ENCODE measurements around the gene MYH7B.

Gene MYH7B

DNA sequence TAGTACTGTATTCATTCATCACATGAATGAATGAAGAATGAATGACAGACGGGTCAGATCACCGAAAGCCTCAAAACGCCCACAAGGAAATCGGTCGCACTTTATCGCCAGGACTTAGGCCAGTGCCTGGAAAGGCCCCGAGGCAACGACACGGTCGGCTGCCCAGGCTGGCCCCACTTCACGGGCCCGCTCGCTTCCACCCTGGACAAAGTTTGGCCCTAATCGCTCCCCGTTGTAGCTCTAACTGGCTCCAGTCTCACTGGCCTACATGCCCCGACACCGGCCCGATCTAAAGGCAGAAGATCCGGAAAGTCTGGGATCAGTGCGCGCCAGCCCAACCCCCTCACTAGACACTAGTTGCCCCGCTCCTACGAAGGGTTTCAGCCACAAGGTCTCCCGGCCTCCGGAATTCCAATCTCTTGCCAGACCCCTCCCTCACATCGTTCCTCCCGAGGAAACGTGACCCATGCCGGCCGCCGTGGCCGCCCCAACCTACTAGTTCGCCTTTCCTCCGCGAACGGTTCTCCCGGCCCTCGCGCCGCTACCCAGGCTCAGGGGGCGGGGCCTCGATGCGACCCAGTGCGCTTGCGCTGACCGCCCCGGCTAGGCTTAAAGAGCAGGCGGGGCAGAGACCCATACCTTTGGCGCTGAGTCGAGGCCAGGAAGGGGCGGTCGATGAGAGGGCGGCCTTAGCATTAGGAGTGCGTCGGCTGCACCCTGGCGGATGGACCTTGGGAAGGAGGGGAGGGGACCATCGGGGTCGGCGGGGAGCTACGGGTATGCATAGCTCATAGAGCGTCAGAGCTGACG, at the start of gene MYH7B, which contains the start of gene GSS:
Gene MYH7B (plus strand): TSS at position 638 of the 810 bp plus-strand sequence. CDS start 22,138 bp downstream, outside the sequence.
Gene GSS (minus strand): TSS at position 576 of the 810 bp plus-strand sequence. CDS start 3,954 bp downstream, outside the sequence.
- TF ChIP-seq, protein P1, sequence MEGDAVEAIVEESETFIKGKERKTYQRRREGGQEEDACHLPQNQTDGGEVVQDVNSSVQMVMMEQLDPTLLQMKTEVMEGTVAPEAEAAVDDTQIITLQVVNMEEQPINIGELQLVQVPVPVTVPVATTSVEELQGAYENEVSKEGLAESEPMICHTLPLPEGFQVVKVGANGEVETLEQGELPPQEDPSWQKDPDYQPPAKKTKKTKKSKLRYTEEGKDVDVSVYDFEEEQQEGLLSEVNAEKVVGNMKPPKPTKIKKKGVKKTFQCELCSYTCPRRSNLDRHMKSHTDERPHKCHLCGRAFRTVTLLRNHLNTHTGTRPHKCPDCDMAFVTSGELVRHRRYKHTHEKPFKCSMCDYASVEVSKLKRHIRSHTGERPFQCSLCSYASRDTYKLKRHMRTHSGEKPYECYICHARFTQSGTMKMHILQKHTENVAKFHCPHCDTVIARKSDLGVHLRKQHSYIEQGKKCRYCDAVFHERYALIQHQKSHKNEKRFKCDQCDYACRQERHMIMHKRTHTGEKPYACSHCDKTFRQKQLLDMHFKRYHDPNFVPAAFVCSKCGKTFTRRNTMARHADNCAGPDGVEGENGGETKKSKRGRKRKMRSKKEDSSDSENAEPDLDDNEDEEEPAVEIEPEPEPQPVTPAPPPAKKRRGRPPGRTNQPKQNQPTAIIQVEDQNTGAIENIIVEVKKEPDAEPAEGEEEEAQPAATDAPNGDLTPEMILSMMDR (IDR thresholded peaks at IDR 0.05; ENCODE audit: low read depth, low read length) = peak; percentile 43
- peak within 1 kb of the TSS; percentile 72 for H3K4me3 ChIP-seq (ENCODE audit: low read depth, low read length)

DNA sequence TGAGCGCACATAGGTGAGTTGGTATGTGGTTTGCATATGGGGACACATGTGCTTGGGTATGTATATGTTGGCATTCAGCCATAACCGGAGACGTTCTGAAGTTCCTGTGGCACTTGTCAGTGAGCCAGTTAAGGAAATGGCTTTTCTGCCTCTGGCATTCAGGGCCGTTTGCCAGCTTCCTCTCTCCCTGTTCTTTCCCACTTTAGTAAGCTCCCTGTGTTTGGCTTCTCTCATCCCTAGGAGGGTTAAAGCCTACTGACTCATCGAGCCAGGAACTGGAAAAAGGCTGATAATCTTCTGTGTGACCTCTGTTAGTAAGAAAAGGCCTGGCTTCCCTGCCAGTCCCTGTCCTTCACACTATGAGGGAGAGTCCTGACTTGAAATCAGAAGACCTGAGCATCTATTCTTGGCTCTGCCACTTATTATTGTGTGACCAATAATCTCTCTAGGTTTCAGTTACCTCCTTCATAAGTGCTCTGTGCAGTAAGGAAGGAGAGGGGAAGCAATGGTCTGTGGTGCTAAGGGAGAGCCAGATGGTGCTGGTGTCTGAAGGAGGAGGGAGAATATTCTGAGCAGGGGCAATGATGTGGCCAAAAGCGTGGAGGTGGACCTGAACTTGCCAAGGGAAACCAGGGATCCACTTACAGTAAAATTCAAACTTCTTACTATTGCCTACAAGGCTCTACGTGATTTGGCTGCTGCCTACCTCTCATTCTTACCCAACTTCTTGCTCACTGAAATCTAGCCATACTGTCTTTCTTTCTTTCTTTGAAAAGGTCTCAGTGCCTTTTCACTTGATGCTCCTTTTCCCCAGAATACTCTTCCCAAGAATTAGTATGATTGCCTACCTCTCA, 47.8 kb upstream of the MYH7B start:
- TF ChIP-seq, protein P1 (IDR thresholded peaks at IDR 0.05; ENCODE audit: low read depth, low read length) = no peak
- H3K4me3 ChIP-seq (ENCODE audit: low read depth, low read length) = no peak overlapping the region

- H3K4me3 ChIP-seq (ENCODE audit: low read depth, low read length) = no peak overlapping the region
- TF ChIP-seq, protein P1 (IDR thresholded peaks at IDR 0.05; ENCODE audit: low read depth, low read length) = no peak
Measured at GRCh38 chr20:34915131-34915530, 40.5 kb upstream of the MYH7B start.

GRCh38 chr20:34915749-34916455, 39.8 kb upstream of the MYH7B start:
- TF ChIP-seq, protein P1 (IDR thresholded peaks at IDR 0.05; ENCODE audit: low read depth, low read length) = no peak
- no peak overlapping the region for H3K4me3 ChIP-seq (ENCODE audit: low read depth, low read length)

DNA sequence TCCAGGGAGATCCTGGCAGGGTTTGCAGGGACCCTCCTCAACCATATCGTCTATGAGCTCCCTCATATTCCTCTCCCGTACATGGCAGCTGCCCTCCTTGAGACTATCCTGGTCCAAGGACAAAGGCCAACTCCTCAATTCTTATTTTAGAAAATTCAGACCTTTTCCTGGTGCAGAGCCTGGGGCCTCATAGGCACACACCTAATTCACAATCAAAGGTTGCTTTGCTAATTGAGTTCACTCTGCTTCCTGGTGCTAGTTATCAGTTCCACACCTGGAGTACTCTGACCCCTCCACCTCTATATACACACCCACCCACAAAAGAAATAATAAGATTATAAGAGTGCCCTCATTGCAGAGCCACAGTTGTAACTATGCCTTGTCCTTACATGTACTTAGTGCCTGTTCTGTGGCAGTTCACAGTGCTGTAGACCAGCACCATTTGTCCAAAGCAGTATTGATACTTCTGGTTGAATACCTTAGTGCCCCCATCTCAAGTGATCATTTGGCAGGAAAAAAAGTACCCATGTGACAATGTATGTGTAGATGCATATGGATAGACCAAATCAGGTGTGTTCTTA, 38.8 kb upstream of the MYH7B start:
- TF ChIP-seq, protein P1 (IDR thresholded peaks at IDR 0.05; ENCODE audit: low read depth, low read length) = no peak
- no peak overlapping the region for H3K4me3 ChIP-seq (ENCODE audit: low read depth, low read length)

- TF ChIP-seq, protein P1 (IDR thresholded peaks at IDR 0.05; ENCODE audit: low read depth, low read length) = no peak
- no peak overlapping the region for H3K4me3 ChIP-seq (ENCODE audit: low read depth, low read length)
Measured at GRCh38 chr20:34920055-34920454, 35.6 kb upstream of the MYH7B start.
